Thyroid gland (tissue), 4 donors: Measurements from ENCODE around the gene KAZN.

Experiments
- POLR2A ChIP-seq, 2 donors: fragments of 450-650 bp; IDR thresholded peaks; one replicate each; pipeline ENCODE4 v1.6.1; 2017; ENCODE audit warnings: antibody characterized with exemption in 2 of 2, mild to moderate bottlenecking in 2 of 2, moderate library complexity in 1 of 2
- TF ChIP-seq, protein P1 (sequence below), 6 experiments: fragments of 200-600 bp in 3 of 6; fragments of 450-650 bp in 3 of 6; sonication (generic) in 3 of 6; IDR thresholded peaks; one replicate each; pipeline ENCODE4 v1.5.1; 2016 to 2019; ENCODE audit warnings: antibody characterized with exemption in 6 of 6, mild to moderate bottlenecking in 2 of 6, inconsistent platforms in 1 of 6, moderate library complexity in 1 of 6

DNA sequence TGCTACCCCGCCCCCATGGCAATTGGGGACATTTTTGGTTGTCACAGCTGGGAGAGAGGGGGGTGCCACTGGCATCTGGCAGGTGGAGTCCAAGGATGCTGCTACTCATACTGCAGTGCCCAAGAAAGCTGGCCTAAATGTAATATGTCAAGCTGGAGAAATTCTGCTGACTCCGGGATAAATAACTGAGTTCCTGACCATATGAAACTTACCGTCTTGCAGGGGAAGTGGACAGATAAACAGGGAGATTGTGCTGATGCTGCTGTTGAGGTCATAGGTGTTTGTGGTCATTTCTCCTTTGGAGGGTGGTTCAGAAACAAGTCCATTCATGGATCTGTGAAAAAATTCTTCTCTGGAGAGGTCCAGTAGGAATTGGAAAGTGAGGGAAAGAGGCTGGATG lies 54.4 kb downstream of the KAZN start:
- no peak for TF ChIP-seq POLR2A (IDR thresholded peaks at IDR 0.05)
- TF ChIP-seq, protein P1, sequence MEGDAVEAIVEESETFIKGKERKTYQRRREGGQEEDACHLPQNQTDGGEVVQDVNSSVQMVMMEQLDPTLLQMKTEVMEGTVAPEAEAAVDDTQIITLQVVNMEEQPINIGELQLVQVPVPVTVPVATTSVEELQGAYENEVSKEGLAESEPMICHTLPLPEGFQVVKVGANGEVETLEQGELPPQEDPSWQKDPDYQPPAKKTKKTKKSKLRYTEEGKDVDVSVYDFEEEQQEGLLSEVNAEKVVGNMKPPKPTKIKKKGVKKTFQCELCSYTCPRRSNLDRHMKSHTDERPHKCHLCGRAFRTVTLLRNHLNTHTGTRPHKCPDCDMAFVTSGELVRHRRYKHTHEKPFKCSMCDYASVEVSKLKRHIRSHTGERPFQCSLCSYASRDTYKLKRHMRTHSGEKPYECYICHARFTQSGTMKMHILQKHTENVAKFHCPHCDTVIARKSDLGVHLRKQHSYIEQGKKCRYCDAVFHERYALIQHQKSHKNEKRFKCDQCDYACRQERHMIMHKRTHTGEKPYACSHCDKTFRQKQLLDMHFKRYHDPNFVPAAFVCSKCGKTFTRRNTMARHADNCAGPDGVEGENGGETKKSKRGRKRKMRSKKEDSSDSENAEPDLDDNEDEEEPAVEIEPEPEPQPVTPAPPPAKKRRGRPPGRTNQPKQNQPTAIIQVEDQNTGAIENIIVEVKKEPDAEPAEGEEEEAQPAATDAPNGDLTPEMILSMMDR (IDR thresholded peaks at IDR 0.05): no peak
